Heart left ventricle (tissue), 16 donors: Measurements from ENCODE around the gene PLA2G2C. TPM values are rescaled to one million over a fixed set of nuclear protein-coding genes. Genes with fewer than 3 reads are reported as not detected.

ENCODE experiments used
- ATAC-seq, 4 donors: fragments of 200-7000 bp; cut with Tn5 transposase; one replicate each; pipeline ENCODE4 v1.9.1; 2020 to 2022; ENCODE audit warnings: moderate library complexity in 4 of 4, mild to moderate bottlenecking in 3 of 4, moderate number of reproducible peaks in 1 of 4
- DNase-seq, 5 donors: peaks; one replicate each; pipeline ENCODE4 v3.0.0-alpha.2; 2020
- H3K27ac ChIP-seq, 12 donors: fragments of 200-600 bp; sonication (generic) in 4 of 12; one replicate each; pipeline versions ENCODE4 v1.5.0 to v1.8.0; 2016 to 2022; ENCODE audit warnings: mild to moderate bottlenecking in 2 of 12
- H3K27me3 ChIP-seq, 9 donors: fragments of 200-600 bp; sonication (generic) in 2 of 9; one replicate each; pipeline versions ENCODE4 v1.5.1 to v1.8.0; 2016 to 2022; ENCODE audit warnings: mild to moderate bottlenecking in 3 of 9
- H3K36me3 ChIP-seq, 9 donors: fragments of 200-600 bp; sonication (generic) in 2 of 9; one replicate each; pipeline versions ENCODE4 v1.5.0 to v1.8.0; 2018 to 2022; ENCODE audit warnings: mild to moderate bottlenecking in 2 of 9
- H3K4me1 ChIP-seq, 12 donors: fragments of 200-600 bp; sonication (generic) in 4 of 12; one replicate each; pipeline versions ENCODE4 v1.5.0 to v1.8.0; 2016 to 2022; ENCODE audit warnings: mild to moderate bottlenecking in 3 of 12
- H3K4me3 ChIP-seq, 12 donors: fragments of 200-600 bp; sonication (generic) in 4 of 12; one replicate each; pipeline versions ENCODE4 v1.5.0 to v1.8.0; 2017 to 2022; ENCODE audit warnings: mild to moderate bottlenecking in 9 of 12, moderate library complexity in 4 of 12
- H3K9me3 ChIP-seq, 12 donors: fragments of 200-600 bp; sonication (generic) in 4 of 12; one replicate each; pipeline versions ENCODE4 v1.5.0 to v1.8.0; 2016 to 2022; ENCODE audit warnings: mild to moderate bottlenecking in 1 of 12
- CTCF ChIP-seq, 12 donors: fragments of 200-600 bp; sonication (generic) in 4 of 12; IDR thresholded peaks; one replicate each; pipeline versions ENCODE4 v1.5.0 to v1.8.0; 2018 to 2022; ENCODE audit warnings: antibody characterized with exemption in 12 of 12, mild to moderate bottlenecking in 5 of 12
- POLR2A ChIP-seq, 2 donors: fragments of 450-650 bp; IDR thresholded peaks; one replicate each; pipeline ENCODE4 v1.6.1; 2017; ENCODE audit warnings: antibody characterized with exemption in 2 of 2, mild to moderate bottlenecking in 2 of 2, moderate library complexity in 2 of 2
- WGBS, 4 donors: extraction: QIAGEN DNeasy Blood & Tissue Kit in 2 of 4; methylation state at CpG; one replicate each; pipeline versions ENCODE4 v1.1.5 to v1.1.7; 2013 to 2018; 5-methylcytosine and 5-hydroxymethylcytosine counted together
- intact Hi-C, 10 donors: fragments of 100-400 bp; cut with DNase I; formaldehyde crosslinking; loops; one replicate each; pipeline versions ENCODE4 v1.11.1 to v1.14.2; 2022
- polyA plus RNA-seq, 2 donors: library from polyadenylated mRNA; stranded (reverse); fragments of 200-250 nt; gene quantifications; one replicate each; pipeline ENCODE4 v1.2.3, GENCODE V29; 2013
- total RNA-seq, 9 donors: library from RNA; depleted of rRNA in 2 of 9; stranded (reverse); fragments of >200 nt in 2 of 9; fragmentation: NEBNext Ultra II Directional in 3 of 9; extraction: Animal tissue kit (Norgen Biotek cat#: 25700) in 3 of 9; gene quantifications; one replicate each; pipeline versions ENCODE4 v1.1.0 to v1.2.4, GENCODE V29; 2016 to 2023
- donor health status: ischemic (EF 13 %, LVEDD 7.1; RV severe dilation, severe dysfunction).
- donor health status: healthy with polysubstance abuse.
- donor health status: DM: no; HTN: yes; CAD: no.
- donor health status: DM: no; HTN: no; CAD: no.
- donor health status: ischemic (EF 25% LVEDD 6.9; RV normal size, moderate dysfunction).
- donor health status: ischemic (EF 25% LVEDD 5.7; RV mildly dilated, moderate dysfunction).
- donor health status: healthy.
- donor health status: DM: yes; HTN: yes; CAD: no.
- donor health status: ischemic (EF 35%, LVEDD 5.7; RV mildly dilated, moderate dysfunction).
- donor health status: nonischemic (EF 11% LVEDD 7.7; RV severe dilation, severe dysfunction).
- donor health status: DM: yes; HTN: yes; CAD: no.
- donor health status: PGD.
- donor health status: ischemic (EF 29% LVEDD 5.4; RV normal size, mild dysfunction).
- donor health status: nonischemic (EF 23%, LVEDD 6.1; RV moderate dilation, normal function).

Gene PLA2G2C
- total and polyA plus RNA-seq, 11 donors = 0.16 TPM; not detected in 10

GRCh38 chr1:20198296-20198695 lies 12.0 kb upstream of the PLA2G2C start:
- no peak for DNase-seq
- Histone ChIP-seq H3K36me3 (no peaks in the 10 kb centered on the region), H3K4me3 (no peak overlapping the region), H3K27ac (no peak overlapping the region), H3K9me3 (no peaks in the 10 kb centered on the region), H3K27me3 (peaks cover 0 to 22% (median 0%) of the 10 kb centered on the region in 9 donors), H3K4me1 (peaks cover 0 to 12% (median 3%) of the 10 kb centered on the region in 12 donors)
- TF ChIP-seq POLR2A (IDR thresholded peaks at IDR 0.05) (no peak), CTCF (IDR thresholded peaks at IDR 0.05) (no peak)
- intact Hi-C loops = loop anchor here in 7 of 10 donors (5.0 to 10.0 kb wide), 4 partner anchors 96 to 283 kb away; partner anchors contain the start of gene PLA2G2A (in 3 of the 7)
- 82 to 94% (median 92%) methylated on average over 1 of the region's 1 CpG for whole genome bisulfite sequencing, 4 donors
- no peak for ATAC-seq

DNA sequence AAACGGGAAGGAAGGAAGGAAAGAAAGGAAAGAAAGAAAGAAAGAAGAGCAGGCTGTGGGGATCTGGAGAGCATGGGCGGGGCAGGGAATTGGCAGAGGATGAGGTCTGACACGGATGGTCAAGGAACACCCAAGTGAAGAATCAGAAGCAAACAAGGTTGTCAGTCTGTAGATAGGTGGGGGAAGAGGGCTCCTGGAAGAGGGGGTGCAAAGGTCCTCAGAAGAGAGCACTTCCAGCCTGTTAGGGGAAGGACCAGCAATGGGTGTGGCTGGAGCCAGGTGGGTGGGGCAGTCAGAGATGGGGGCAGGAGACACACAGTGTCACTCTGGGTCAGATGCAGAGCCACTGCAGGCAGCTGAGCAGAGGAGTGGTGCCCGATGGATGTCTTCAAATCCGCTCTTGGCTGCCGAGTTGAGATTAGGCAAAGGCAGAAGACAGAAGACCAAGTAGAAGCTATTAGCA lies 11.0 kb upstream of the PLA2G2C start:
- H3K27ac ChIP-seq = no peak overlapping the region
- WGBS, 4 donors = 67 to 72% (median 68%) methylated on average over 6 of the region's 6 CpGs
- H3K9me3 ChIP-seq = no peaks in the 10 kb centered on the region
- intact Hi-C loops = loop anchor here in 7 of 10 donors (2.0 to 10.0 kb wide), 5 partner anchors 95 to 283 kb away; partner anchors contain the start of gene PLA2G2A (in 3 of the 7)
- peaks cover 0 to 15% (median 3%) of the 10 kb centered on the region in 12 donors for H3K4me1 ChIP-seq
- H3K27me3 ChIP-seq = peaks cover 0 to 24% (median 0%) of the 10 kb centered on the region in 9 donors
- H3K36me3 ChIP-seq = no peaks in the 10 kb centered on the region
- no peak overlapping the region for H3K4me3 ChIP-seq
- DNase-seq (no peak), ATAC-seq (no peak)
- no peak for TF ChIP-seq POLR2A (IDR thresholded peaks at IDR 0.05)
- no peak for TF ChIP-seq CTCF (IDR thresholded peaks at IDR 0.05)

- Histone ChIP-seq H3K27me3 (peaks cover 0 to 31% (median 0%) of the 10 kb centered on the region in 9 donors), H3K9me3 (no peaks in the 10 kb centered on the region), H3K36me3 (no peaks in the 10 kb centered on the region), H3K27ac (peak overlapping the region in 1 of 12 donors; percentile 69), H3K4me3 (no peak overlapping the region), H3K4me1 (peaks cover 0 to 15% (median 3%) of the 10 kb centered on the region in 12 donors)
- 67 to 73% (median 69%) methylated on average over 4 of the region's 4 CpGs for WGBS, 4 donors
- ATAC-seq (no peak), DNase-seq (no peak)
- intact Hi-C loops = loop anchor here in 8 of 10 donors (1.0 to 10.0 kb wide), 9 partner anchors 43 to 281 kb away; partner anchors contain the start of gene PLA2G2A (in 3 of the 8)
- no peak for TF ChIP-seq POLR2A (IDR thresholded peaks at IDR 0.05)
- peak in 2 of 12 donors; percentile 3 to 26 for TF ChIP-seq CTCF (IDR thresholded peaks at IDR 0.05)
Observed at GRCh38 chr1:20195462-20195780, 9.1 kb upstream of the PLA2G2C start.

GRCh38 chr1:20194757-20195461 lies 8.6 kb upstream of the PLA2G2C start:
- H3K4me1 ChIP-seq = peaks cover 0 to 15% (median 3%) of the 10 kb centered on the region in 12 donors
- peaks cover 0 to 29% (median 0%) of the 10 kb centered on the region in 9 donors for H3K27me3 ChIP-seq
- DNase-seq (peak; percentile 48 to 84 (median 75)), ATAC-seq (peak; percentile 76 to 87 (median 82))
- intact Hi-C loops = loop anchor here in 9 of 10 donors (1.0 to 10.0 kb wide), 10 partner anchors 43 to 280 kb away; partner anchors contain the start of gene PLA2G2A (in 3 of the 9)
- peak overlapping the region in 2 of 12 donors; percentile 39 to 69 for H3K27ac ChIP-seq
- TF ChIP-seq POLR2A (IDR thresholded peaks at IDR 0.05) (no peak), CTCF (IDR thresholded peaks at IDR 0.05) (peak; percentile 66 to 85 (median 79))
- 26 to 32% (median 29%) methylated on average over 15 of the region's 15 CpGs for WGBS, 4 donors
- peak overlapping the region in 1 of 12 donors; percentile 7 for H3K4me3 ChIP-seq
- no peaks in the 10 kb centered on the region for H3K9me3 ChIP-seq
- no peaks in the 10 kb centered on the region for H3K36me3 ChIP-seq
